ENCODE measurements around the gene B4GALT6.
"Not testable (repeated sequence)": the region's sequence is repeated elsewhere in the genome, so short reads cannot be mapped to it uniquely, and the experiment has no call there.

B4GALT6 gene, protein sequence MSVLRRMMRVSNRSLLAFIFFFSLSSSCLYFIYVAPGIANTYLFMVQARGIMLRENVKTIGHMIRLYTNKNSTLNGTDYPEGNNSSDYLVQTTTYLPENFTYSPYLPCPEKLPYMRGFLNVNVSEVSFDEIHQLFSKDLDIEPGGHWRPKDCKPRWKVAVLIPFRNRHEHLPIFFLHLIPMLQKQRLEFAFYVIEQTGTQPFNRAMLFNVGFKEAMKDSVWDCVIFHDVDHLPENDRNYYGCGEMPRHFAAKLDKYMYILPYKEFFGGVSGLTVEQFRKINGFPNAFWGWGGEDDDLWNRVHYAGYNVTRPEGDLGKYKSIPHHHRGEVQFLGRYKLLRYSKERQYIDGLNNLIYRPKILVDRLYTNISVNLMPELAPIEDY

DNA sequence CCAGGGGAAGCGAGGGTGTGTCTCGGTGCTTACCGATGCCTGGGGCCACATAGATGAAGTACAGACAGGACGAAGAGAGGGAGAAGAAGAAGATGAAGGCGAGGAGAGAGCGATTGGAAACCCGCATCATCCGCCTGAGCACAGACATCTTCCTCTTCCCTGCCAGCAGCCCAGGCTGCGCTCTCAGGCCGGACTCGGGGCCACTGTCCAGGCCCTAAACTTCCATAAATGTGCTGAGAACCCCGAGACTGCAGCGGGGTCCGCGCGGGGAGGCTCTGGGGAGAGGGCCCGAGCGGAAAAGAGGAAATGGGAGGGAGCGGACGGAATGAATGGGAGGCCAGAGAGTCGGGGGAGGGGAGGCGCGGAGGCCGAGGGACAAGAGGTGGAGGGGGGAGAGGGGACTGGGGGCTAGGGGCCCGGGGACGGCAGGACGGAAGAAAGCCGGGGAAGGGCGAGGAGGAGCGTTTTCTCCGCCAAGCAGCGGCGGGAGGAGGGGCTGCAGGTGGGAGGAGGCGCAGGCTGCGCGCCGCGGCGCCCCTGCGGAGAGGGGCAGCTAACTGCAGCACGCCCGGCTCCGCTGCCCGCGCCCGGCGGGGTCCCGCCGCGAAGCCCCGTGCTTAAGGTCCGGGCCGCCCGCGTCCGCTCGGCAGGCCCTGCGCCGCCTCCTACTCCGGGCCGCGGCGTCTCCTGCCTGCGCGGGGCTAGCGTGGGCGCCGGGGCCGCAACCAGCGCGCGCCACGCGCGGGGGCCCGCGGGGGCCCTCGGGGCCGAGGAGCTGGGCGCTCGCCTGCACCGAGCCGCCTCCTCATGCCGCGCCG lies at the start of gene B4GALT6:
Gene B4GALT6, minus strand, starts transcription at position 303 of the 818 bp plus-strand sequence. Its CDS starts 155 bp downstream, at position 148.
- peak; percentile 12 for DNase-seq

DNA sequence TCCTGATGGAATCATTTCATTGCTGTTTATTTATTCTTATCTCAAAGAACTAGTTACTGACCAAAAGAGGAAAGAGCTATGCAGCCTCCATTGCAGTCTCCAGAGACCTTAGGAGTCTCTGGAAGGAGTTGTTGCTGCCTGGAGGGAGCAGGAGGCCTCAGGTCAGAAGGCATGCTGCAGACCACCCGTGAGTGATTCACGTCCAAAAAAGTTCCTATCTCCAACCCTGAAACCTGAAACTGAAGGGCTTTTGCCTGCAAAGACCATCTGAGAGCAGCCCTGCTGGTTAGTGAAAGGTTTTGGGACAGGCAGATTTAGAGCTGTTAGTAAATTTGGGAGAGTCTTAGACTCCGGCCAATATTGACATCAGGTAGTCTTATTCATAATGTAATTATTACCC lies 47.2 kb upstream of the B4GALT6 start:
- DNase-seq = no peak

DNA sequence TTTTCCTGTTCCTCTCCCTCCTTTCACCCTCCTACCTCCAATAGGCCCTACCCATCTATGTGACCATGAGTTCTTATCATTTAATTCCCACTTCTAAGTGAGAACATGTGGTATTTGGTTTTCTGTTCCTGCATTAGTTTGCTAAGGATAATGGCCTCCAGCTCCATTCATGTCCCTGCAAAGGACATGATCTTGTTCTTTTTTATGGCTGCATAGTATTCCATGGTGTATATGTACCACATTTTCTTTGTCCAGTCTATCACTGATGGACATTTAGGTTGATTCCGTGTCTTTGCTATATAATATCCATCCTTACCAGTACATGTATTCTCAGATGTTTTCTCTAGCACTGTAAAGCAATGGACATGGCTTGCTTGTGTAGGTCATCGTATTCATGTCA lies 44.8 kb upstream of the B4GALT6 start:
- not testable (repeated sequence) for DNase-seq

DNA sequence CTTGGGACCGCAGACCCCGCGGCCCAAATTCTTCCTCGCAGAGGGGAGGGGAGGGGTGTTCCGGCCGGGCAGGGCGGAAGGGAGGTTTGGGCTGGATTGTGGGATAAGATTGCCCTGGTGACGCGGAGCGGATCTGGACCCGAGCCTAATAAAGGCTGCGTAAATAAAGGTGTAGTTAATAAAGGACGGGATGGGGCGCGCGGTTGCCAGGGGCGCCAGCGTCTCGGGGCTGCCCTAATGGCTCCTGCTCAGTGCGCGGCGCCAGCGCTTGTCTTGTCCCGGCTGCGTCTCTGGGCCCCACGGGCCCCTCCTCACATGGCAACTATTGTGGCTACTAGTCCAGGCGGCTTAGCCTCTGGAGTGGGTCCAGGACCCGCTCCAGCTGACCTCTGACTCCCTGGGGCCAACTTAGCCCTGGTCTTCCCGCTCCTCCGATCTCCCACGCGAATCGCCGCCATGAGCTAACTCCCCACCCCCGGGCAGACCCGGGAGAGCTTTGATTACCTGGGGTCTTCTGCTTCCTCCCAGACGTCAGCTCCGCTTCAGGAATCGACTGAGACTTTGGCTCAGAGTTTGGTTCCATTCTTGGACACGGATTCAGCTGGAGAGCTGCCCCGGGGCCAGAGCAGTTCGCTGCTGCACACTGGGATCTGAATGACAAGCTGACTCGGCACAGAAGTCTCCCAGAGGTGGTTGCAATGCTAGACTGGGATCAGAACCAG lies 39.8 kb upstream of the B4GALT6 start:
- DNase-seq = no peak

DNA sequence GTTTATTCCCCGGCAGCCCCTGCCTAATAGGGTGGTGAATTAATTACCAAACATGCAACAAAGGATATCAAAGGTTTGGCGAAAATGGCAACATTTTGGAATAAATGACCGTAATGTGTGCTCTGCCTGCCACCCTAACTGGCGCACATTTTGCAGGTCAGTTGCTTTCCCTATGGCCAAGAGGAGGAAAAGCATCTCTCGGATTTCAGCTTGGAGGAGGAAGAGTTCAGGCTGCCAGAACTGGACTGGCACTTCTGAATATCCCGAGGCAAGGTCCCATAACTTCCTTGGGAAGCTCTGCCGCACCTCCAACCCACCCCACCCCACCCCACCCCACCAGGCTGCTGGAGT lies 39.2 kb upstream of the B4GALT6 start:
- DNase-seq = no peak

DNA sequence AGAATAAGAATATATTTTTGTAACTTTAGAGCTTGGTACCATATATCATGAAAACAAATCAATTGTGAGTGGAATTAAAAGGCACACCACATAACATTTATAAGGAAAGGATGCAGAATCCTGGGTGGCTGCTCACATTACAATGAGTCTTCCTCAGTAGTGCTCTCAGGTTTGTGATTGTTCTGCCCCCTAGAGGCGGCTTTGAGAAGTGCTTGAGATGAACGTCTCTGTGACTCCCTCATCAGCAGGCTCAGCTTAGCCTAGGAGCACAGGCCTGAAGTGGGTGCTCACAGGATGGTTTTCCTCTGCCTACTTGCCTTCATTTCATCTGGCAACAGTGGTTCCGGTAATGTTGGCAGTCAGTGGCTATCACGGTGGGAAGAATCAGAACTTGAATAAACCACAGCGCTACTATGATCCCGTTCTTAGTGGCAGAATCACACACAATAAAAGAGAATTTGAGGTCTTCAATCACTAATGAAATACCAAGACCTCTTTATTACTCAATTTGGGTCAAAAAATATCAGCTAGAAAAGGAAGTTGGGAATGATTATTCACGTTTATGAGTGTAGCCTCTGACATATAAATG lies 38.1 kb upstream of the B4GALT6 start:
- peak; percentile 72 for DNase-seq

DNA sequence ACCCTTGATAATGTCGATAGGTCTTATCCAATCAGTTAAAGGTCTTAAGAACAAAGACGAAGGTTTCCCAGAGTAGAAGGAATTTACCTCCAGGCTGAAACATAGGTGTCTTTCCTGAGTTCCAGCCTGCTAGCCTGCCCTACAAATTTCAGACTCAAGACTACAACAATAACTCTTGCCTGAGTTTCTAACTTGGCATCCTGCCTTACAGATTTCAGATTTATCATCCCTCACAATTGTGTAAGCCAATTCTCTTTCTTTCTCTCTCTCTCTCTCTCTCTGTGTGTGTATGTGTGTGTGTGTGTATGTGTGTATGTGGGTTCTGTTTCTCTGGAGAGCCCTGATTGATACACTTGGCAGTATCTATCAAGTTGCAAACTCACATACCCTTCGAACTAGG lies 37.2 kb upstream of the B4GALT6 start:
- DNase-seq = no peak

DNA sequence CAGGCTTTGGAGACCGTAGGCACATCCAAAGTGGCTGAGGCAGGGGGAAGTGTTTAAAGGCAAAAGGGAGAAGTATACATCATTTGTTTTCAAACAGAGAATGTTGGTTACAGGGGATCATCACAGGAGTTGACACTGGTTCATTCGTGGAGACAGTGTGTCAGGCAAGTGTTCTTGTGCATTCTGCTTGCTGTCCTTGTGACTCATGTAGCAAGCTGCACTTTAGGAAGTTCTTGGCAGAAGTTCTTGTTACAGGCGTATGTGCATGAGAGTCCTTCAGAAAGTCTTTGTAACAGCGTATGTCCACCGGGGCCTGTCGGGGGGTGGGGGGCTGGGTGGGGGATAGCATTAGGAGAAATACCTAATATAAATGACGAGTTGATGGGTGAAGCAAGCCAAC lies 36.5 kb upstream of the B4GALT6 start:
- no peak for DNase-seq

DNA sequence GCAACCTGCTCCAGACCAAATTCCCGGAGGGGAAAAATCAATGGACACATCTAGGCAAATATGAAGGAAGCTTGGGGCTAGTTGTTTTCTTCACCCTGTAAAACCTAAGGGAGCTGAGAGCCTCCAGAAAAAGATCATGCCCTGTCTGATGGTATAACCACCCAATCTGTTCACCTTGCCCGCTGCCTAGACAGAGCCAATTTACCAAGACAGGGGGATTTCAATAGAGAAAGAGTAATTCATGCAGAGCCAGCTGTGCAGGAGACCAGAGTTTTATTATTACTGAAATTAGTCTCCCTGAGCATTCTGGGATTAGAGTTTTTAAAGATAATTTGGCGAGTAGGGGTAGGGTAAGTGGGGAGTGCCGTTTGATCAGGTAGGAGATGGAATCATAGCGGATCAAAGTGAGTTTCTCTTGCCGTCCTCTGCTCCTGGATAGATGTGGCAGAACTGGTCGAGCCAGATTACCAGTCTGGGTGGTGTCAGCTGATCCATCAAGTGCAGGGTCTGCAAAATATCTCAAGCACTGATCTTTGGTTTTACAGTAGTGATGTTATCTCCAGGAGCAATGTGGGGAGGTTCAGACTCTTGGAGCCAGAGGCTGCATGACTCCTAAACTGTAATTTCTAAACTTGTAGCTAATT lies 35.1 kb upstream of the B4GALT6 start:
- DNase-seq = no peak

DNA sequence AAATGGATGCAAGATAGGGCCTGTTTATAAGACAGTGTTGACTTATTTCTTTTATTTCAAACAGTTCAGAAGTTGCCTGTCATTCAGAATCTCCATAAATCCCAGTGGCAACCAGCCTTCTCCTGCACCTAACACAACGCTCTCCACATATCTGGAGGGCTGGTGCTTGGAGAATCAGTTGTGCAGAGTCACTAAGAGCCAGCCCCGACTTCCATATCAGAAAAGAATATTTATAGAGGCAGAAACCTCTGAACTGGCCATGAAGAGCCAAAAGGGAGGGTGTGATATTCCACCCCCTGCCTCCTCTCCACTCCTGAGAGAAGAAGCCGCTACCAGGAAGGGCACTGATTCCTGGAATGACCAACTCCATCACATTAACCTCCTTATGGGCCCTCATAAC lies 34.0 kb upstream of the B4GALT6 start:
- DNase-seq = no peak

DNA sequence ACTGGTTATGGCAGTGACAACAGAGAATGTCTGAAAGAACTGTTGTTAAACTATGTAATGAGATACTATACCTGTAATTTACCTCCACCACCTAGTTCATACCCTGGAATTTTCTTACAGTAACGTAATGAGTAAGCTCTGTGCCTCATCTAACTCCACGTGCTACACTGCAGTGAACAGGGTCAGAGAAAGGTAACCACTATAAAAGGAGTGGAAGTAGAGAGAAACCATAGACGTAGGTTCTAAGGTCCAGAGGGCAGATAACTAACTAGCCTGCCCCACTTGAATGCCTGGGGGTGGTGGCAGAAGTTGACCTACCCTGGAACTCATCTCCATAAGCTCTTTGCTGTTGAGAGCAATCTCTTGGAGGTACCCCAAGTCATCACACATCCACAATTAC lies 32.0 kb upstream of the B4GALT6 start:
- no peak for DNase-seq

DNA sequence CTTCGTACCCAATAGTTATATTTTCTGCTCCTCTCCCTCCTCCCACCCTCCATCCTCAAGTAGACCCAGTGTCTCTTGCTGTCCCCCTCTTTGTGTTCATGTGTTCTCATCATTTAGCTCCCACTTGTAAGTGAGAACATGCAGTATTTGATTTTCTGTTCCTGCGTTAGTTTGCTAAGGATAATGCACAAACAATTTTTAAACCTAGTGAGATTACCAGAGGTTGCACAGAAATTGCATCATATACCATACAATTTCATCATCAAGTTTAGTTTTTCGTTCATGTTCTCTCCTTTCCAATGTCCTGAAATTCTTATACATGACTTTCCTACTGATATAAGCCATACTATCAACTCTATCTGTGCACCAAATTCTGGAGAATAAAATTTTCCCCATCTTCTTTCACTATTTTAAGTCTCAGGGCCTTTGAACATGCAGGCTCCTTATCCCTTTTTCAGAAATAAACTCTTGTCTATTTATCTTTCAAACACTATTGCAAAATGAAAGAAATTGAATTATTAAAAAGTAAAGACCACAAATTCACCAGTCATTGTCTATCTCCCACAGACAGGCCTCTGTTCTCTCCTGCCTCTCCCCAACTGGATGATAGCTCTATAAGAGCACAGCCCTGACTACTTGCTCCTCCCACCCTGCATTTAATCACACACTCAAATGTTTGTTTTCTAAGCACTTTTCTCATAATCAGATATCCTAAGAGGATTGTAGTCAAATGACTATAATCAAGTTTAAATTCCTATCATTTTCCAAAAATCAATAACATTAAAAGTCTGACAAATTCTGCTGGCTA lies 27.2 kb upstream of the B4GALT6 start:
- no peak for DNase-seq

DNA sequence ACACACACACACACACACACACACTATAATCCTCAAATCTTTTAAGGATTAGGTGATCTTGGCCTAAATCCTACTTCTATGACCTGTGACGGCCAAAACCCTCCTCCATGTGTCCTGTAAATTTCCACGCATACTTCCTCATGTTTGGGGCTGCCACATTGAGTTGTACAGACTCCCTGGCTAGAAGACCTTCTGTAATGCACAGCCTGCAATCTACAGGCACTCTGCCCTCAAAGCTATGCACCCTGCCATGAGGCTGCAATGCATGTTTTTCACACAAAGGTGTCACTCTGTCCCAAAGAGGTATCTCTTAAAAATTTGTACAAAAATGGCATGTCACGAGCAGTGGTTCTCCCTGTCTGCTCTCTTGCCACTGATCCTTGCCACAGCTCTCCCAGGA lies 26.4 kb upstream of the B4GALT6 start:
- no peak for DNase-seq

DNA sequence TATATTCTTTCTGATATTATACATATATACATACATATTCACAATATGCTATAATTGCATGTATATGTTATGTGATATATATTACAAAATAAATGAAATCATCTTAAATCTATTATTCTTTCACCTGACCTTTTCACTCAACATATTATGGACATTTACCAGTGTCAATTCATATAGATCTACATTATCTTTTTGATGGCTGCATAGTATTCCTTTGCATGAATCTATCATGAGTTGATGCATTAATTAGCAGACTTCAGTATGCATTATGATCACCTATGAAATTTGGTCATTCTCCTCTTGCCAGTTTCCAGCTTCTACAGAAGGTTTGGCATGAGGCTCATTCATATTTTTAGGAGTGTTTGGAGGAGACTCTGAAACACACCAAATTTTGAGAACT lies 23.4 kb upstream of the B4GALT6 start:
- no peak for DNase-seq

DNA sequence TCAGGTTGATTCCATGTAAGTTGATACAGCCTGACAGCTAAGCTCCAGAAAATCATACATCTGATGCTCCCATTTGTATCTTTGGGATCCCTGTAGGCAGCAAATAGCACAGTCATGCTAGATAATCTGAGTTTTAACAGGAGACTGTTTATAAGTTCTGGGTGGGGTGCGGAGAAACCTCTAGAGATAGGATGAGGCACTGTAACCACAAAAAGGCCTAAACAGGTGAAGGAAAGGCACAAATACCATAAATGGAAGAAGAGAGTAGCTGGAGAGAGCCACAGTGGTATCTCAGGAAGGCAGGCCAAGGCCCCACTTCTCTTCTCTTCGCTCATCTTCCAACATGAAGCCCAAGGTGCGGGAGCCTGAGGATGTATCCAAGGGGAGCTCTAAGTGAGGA lies 18.1 kb upstream of the B4GALT6 start:
- DNase-seq = no peak

DNA sequence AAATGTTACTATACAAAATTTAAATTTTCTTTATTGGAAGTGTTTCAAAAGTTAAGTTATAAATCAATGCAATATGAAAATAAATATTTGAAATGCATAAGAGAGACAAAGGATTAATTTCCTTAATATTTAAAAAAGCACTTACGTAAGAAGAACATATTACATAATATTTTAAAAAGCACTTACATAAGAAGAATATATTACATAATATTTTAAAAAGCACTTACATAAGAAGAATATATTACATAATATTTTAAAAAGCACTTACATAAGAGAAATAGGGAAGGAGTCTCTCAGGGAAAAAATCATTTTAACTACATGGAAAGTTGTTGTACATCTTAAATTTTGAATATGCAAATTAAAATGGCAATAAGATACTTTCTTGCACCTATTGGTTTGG lies 17.4 kb upstream of the B4GALT6 start:
- no peak for DNase-seq

DNA sequence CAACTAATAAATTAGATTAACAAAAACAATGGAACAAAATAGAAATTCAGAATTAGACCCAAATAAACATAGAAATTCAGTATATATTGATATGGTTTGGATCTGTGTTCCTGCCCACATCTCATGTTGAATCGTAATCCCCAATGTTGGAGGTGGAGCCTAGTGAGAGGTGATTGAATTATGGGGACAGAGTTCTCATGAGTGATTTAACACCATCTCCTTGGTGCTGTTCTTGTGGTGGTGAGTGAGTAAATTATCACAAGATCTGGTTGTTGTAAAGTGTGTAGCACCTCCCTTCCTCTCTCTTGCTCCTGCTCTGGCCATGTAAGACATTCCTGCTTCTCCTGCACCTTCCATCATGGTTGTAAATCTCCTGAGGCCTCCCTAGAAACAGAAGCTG lies 16.6 kb upstream of the B4GALT6 start:
- no peak for DNase-seq

DNA sequence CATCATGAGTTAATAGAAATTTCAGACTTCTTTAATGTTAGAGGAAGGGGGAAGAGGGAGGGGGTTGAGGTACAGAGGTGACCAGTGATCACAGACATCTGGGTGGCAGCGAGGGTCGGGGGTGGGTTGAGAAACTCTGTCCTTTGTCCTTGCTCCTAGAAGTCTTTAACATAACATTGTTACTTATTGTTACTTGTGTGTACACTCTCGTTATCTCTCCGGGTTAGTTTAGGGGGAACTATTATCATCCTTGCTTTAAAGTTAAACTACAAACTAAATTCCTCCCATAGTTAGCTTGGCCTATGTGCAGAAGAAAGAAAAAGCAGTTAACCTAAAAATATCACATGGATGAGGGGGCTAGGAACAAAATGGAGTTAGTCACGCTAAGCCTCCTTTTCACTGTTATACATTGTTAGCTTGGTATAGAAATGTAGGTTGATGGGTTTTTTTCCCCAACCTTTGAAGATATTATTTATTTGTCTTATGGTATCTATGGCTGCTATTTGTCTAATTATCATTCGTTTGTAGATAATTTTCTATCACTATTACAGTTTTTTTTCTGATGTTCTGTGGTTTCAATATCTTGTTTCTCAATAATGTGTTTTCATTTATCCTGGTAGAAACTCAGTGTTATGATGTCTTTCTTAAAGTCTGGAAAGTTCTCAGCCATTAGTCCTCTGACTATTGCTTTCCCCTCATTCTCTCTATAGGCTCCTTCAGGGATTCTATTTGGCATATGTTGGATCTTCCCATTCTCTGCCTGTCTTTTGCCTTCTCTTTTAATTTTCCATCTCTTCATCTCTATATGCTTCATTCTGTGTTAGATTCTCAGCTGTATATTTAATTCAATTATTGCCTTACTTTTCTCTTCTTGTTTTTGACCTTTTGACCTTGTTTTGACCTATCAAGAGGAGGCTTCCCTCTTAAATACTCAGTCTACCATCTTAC lies 13.2 kb upstream of the B4GALT6 start:
- no peak for DNase-seq

DNA sequence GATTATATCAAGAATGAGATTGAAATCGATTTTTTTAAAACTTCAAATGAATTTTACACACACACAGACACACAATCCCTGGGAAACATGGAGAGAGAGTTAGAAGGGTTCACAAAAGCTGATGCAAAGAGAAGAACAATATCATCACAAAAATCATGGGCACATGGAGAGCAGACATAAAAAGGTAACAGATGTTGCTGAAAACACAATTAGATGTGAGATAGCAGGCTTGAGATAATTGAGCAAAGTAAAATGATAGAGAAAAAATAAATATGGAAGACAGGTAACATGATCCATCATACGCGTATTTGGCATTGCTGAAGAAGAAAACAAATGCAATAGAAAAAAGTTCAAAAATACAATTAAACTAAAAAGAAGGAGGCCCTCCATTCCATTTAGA lies 11.6 kb upstream of the B4GALT6 start:
- no peak for DNase-seq

DNA sequence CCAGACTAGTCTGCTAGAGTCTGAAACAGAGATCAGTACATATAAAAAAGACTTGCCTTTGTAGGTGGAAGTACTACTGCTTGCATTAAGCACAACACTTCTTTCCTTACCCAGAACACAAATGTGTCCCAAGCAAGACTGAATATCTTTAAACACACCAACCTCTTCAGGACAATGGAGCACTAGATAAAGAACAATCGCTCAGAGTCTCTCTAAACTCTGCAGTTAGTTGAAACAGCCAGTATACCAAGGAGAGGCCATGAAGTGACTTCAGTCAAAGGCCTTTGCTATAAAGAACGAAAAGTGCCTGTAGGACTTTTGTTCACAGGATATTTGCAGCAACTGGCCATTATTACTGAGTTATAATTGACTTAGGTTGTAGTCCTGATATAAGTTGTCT lies 9.9 kb upstream of the B4GALT6 start:
- DNase-seq = no peak

DNA sequence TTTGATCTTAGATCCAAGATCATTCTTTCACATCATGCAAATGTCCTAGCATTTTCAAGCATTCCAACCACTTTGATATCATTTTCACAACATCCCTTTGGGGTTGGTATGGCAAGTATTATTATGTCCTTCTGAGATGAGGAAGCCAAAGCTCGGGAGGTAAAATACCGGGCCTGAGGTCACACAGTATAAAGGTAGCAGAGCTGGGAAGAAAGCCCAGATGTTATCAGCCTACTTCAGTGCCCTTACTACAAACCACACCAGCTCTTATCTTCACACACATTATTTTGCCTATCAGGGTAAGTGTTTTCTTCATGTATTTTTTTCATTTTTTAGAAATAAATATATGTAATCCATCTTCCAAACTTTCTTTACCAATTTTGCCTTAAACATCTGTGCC lies 4.2 kb upstream of the B4GALT6 start:
- no peak for DNase-seq
